GM12878 (cell line): ENCODE data around the gene TIMM50. TPM values are rescaled to one million over a fixed set of nuclear protein-coding genes. Genes with fewer than 3 reads are reported as not detected.
A peak's percentile ranks its signal among the peaks of the same experiment; 100 is the strongest.

Experiments used
- BACH1 ChIP-seq: fragments of 450-650 bp; IDR thresholded peaks from 2 replicates; pipeline ENCODE4 v1.6.1; 2017; ENCODE audit warnings: mild to moderate bottlenecking, borderline replicate concordance
- BHLHE40 ChIP-seq, 2 experiments: fragments of 450-650 bp in 1 of 2; IDR thresholded peaks; 2 replicates each; pipeline ENCODE4 v1.6.1; 2011 to 2017; ENCODE audit warnings: low read depth in 2 of 2, borderline replicate concordance in 1 of 2, improper control_type of control experiment in 1 of 2, low read length in 1 of 2, mild to moderate bottlenecking in 1 of 2
- CREM ChIP-seq: IDR thresholded peaks from 2 replicates; pipeline ENCODE4 v1.6.1; 2014; ENCODE audit warnings: antibody characterized with exemption, low read depth
- E2F4 ChIP-seq: IDR thresholded peaks from 2 replicates; pipeline ENCODE4 v1.6.1; 2012; ENCODE audit warnings: low read depth, low read length, improper control_type of control experiment
- EGR1 ChIP-seq, 2 experiments: IDR thresholded peaks; 1 replicate in 1 of 2; 2 replicates in 1 of 2; pipeline ENCODE4 v1.6.1; 2011 to 2012; ENCODE audit warnings: low read depth in 2 of 2, low read length in 2 of 2, borderline replicate concordance in 1 of 2, mild to moderate bottlenecking in 1 of 2, moderate library complexity in 1 of 2
- ETV6 ChIP-seq, 2 experiments: fragments of 450-650 bp in 1 of 2; IDR thresholded peaks in 1 of 2; conservative IDR thresholded peaks in 1 of 2; 2 replicates each; pipeline ENCODE4 v1.6.1; 2014; ENCODE audit warnings: antibody characterized with exemption in 1 of 2, borderline replicate concordance in 1 of 2, low read depth in 1 of 2, mild to moderate bottlenecking in 1 of 2, moderate library complexity in 1 of 2
- FOXM1 ChIP-seq: IDR thresholded peaks from 2 replicates; pipeline ENCODE4 v1.6.1; 2012; ENCODE audit warnings: low read depth, mild to moderate bottlenecking, inconsistent platforms, low read length, moderate library complexity
- GATAD2B ChIP-seq: fragments of 450-650 bp; conservative IDR thresholded peaks from 2 replicates; pipeline ENCODE4 v1.6.1; 2017; ENCODE audit warnings: low read depth, mild to moderate bottlenecking, moderate library complexity
- KAT2A ChIP-seq: conservative IDR thresholded peaks from 2 replicates; pipeline ENCODE4 v1.6.1; 2011; ENCODE audit warnings: low read depth, low read length; ENCODE audit not compliant: control insufficient read depth
- MEF2A ChIP-seq: IDR thresholded peaks from 2 replicates; pipeline ENCODE4 v1.6.1; 2011; ENCODE audit warnings: low read depth, mild to moderate bottlenecking, low read length, moderate library complexity; ENCODE audit not compliant: insufficient read depth
- MXI1 ChIP-seq: fragments of 150-350 bp; IDR thresholded peaks from 2 replicates; pipeline ENCODE4 v1.6.1; 2011; ENCODE audit warnings: low read depth, mild to moderate bottlenecking, inconsistent platforms, low read length, improper control_type of control experiment
- NBN ChIP-seq: fragments of 450-650 bp; IDR thresholded peaks from 2 replicates; pipeline ENCODE4 v1.6.1; 2016
- NRF1 ChIP-seq: conservative IDR thresholded peaks from 2 replicates; pipeline ENCODE4 v1.6.1; 2011; ENCODE audit warnings: mild to moderate bottlenecking, low read depth, low read length, improper control_type of control experiment
- POLR2AphosphoS5 ChIP-seq: IDR thresholded peaks from 2 replicates; pipeline ENCODE4 v1.6.1; 2011; ENCODE audit warnings: mild to moderate bottlenecking, low read length, inconsistent platforms
- RAD21 ChIP-seq: IDR thresholded peaks from 2 replicates; pipeline ENCODE4 v1.6.1; 2011; ENCODE audit warnings: mild to moderate bottlenecking, low read depth, low read length, moderate library complexity; ENCODE audit not compliant: insufficient read depth
- SMAD1 ChIP-seq: fragments of 450-650 bp; IDR thresholded peaks from 2 replicates; pipeline ENCODE4 v1.6.1; 2018; ENCODE audit warnings: mild to moderate bottlenecking, low read depth; ENCODE audit not compliant: partially characterized antibody
- SUPT20H ChIP-seq: IDR thresholded peaks from 2 replicates; pipeline ENCODE4 v1.6.1; 2011; ENCODE audit warnings: low read depth, mild to moderate bottlenecking, low read length, moderate library complexity, borderline replicate concordance; ENCODE audit not compliant: control insufficient read depth
- SUZ12 ChIP-seq: fragments of 200-600 bp; sonication (generic); IDR thresholded peaks from one replicate; pipeline ENCODE4 v1.6.1; 2018; ENCODE audit warnings: antibody characterized with exemption, mild to moderate bottlenecking; ENCODE audit not compliant: unreplicated experiment
- ZNF274 ChIP-seq: IDR thresholded peaks from one replicate; pipeline ENCODE4 v1.8.0; 2011; ENCODE audit not compliant: insufficient read length, insufficient read depth
- ZNF592 ChIP-seq: fragments of 450-650 bp; IDR thresholded peaks from 2 replicates; pipeline ENCODE4 v1.6.1; 2017; ENCODE audit warnings: mild to moderate bottlenecking, moderate library complexity
- polyA plus RNA-seq, 11 experiments: library from polyadenylated mRNA; depleted of rRNA in 4 of 11; unstranded in 6 of 11; stranded (reverse) in 5 of 11; fragments of >200 nt; fragmentation: Nextera tagmentation in 4 of 11; fragmentation: Illumina TruSeq in 1 of 11; extraction: Ambion mirVana in 4 of 11; extraction: Trizol in 1 of 11; gene quantifications; 1 replicate in 1 of 11; 2 replicates in 10 of 11; pipeline versions ENCODE4 v1.2.1 to v1.2.3, GENCODE V29; 2011 to 2016; ENCODE audit warnings: inconsistent platforms in 2 of 11, missing spikeins in 2 of 11, low read depth in 1 of 11
- total RNA-seq, 4 experiments: library from RNA; depleted of rRNA in 3 of 4; stranded (reverse); fragments of >200 nt in 3 of 4; fragmentation: Illumina TruSeq in 1 of 4; extraction: Trizol in 1 of 4; gene quantifications; 2 replicates each; pipeline versions ENCODE4 v1.2.1 to v1.2.3, GENCODE V29; 2013 to 2021
- TF ChIP-seq, protein P1 (sequence below): fragments of 450-650 bp; conservative IDR thresholded peaks from 2 replicates; pipeline ENCODE4 v1.6.1; 2017; ENCODE audit warnings: mild to moderate bottlenecking, moderate library complexity

The TIMM50 gene
- total and polyA plus RNA-seq, 10 of the 15 experiments (the other 5 are each of a cell fraction or from before 2014, with no cell fraction given) = 15.6 to 146 (median 101) TPM

DNA sequence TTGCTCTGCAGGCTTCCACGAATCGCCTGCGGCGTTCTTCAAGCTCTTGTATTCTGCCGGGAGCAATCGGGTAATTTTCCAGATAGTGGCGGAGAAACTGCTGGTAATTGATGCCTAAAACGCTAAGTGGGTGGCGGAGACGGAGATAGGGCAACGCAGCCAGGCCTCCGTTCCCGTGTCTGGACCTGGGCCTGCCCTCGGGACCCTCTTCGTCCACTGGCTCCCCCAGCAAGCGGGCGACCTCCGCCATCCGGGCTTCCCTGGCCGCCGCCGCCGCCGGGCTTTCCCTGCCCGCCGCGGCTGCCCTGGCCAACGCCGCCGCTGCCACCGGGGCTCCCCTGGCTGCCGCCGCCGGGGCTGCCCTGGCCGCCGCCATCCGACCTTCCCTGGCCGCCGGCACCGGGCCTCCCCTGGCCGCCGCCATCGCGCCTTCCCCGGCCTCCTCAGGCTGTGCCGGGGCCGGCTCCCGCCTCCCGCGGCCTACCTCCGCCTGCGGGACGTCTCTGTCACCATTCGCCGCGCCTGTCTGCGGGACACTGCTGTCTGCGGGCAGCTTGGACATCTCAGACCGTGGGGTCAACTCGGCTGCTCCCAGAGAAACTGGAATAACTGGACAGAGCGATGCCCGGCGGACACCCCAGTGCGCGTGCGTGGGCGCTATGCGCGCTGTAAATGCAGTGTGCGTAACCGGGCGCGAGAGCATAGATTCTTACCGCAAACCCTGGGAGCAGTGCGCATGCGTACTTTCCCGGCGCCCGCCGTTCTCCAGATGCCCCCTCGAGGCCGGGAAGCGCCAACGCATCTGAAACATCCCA lies 59.1 kb downstream of the TIMM50 start, which contains the start of gene EID2 (continued):
- TF ChIP-seq EGR1 (IDR thresholded peaks at IDR 0.05; ENCODE audit: borderline replicate concordance in 1 of 2, low read depth in 2 of 2, low read length in 2 of 2) (peak in 1 of 2 experiments; percentile 88; a peak in 2 of 3 replicates), GATAD2B (peak; percentile 92), NBN (0 out of 2 replicates have a peak, but pooled peaks have one; percentile 40), KAT2A (no peak), MXI1 (peak; percentile 37; the same call in 1 of the 2 replicates), BHLHE40 (IDR thresholded peaks at IDR 0.05; ENCODE audit: borderline replicate concordance in 1 of 2, low read depth in 2 of 2, low read length in 1 of 2) (peak; percentile 30 to 60; a peak in 1 of 4 replicates), RAD21 (peak; percentile 44; the same call in 1 of the 2 replicates), BACH1 (peak; percentile 50; the same call in 1 of the 2 replicates), E2F4 (peak; percentile 39; the same call in 1 of the 2 replicates), ETV6 (conservative IDR thresholded peaks at IDR 0.05 in 1 of 2, IDR thresholded peaks at IDR 0.05 in 1 of 2; ENCODE audit: borderline replicate concordance in 1 of 2, low read depth in 1 of 2) (no peak), FOXM1 (no peak), POLR2AphosphoS5 (peak; percentile 64; the same call in 1 of the 2 replicates), SUZ12 (no peak), SMAD1 (peak; percentile 19), CREM (peak; percentile 15; the same call in 1 of the 2 replicates), ZNF274 (no peak), NRF1 (peak; percentile 92), SUPT20H (no peak), MEF2A (no peak), ZNF592 (no peak)
- TF ChIP-seq, protein P1, sequence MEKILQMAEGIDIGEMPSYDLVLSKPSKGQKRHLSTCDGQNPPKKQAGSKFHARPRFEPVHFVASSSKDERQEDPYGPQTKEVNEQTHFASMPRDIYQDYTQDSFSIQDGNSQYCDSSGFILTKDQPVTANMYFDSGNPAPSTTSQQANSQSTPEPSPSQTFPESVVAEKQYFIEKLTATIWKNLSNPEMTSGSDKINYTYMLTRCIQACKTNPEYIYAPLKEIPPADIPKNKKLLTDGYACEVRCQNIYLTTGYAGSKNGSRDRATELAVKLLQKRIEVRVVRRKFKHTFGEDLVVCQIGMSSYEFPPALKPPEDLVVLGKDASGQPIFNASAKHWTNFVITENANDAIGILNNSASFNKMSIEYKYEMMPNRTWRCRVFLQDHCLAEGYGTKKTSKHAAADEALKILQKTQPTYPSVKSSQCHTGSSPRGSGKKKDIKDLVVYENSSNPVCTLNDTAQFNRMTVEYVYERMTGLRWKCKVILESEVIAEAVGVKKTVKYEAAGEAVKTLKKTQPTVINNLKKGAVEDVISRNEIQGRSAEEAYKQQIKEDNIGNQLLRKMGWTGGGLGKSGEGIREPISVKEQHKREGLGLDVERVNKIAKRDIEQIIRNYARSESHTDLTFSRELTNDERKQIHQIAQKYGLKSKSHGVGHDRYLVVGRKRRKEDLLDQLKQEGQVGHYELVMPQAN = peak; percentile 84
